ENCODE measurements around the gene HERPUD2. TPM values are rescaled to one million over a fixed set of nuclear protein-coding genes. Genes with fewer than 3 reads are reported as not detected.

HERPUD2 gene
- total and polyA plus RNA-seq, 2 of the 4 experiments (the other 2 are of a cell fraction) = 22.2 to 27.2 TPM

- Histone ChIP-seq H3K9ac (ENCODE audit: low read depth, low read length) (no peak overlapping the region), H3K4me2 (ENCODE audit: low read depth, low read length) (no peak overlapping the region), H2BK120ac (ENCODE audit: low read depth, low read length) (no peak overlapping the region), H3K23ac (ENCODE audit: low read depth, low read length) (no peak overlapping the region), H3K79me1 (ENCODE audit: low read depth in 1 of 2, low read length in 2 of 2) (no peaks in the 10 kb centered on the region), H4K20me1 (ENCODE audit: insufficient read depth, low read length) (no peaks in the 10 kb centered on the region), H2AK5ac (ENCODE audit: low read depth, low read length) (no peak overlapping the region), H3K4me1 (ENCODE audit: control insufficient read depth, insufficient read depth, low read length) (peaks cover 2% of the 10 kb centered on the region; the same call in 1 of the 2 replicates), H2BK20ac (ENCODE audit: low read depth, low read length) (no peak overlapping the region), H4K91ac (ENCODE audit: insufficient read depth, low read depth, low read length) (no peak overlapping the region), H4K8ac (ENCODE audit: low read depth in 2 of 2, low read length in 2 of 2) (no peak overlapping the region), H2BK15ac (ENCODE audit: low read depth, low read length) (no peak overlapping the region), H3K56ac (ENCODE audit: extremely low read depth, insufficient read depth, low read length) (no peak overlapping the region), H3K27me3 (ENCODE audit: control insufficient read depth, insufficient read depth, low read length) (peaks cover 5% of the 10 kb centered on the region), H2AFZ (replicated peaks; ENCODE audit: low read length, poor library complexity) (no peak overlapping the region), H2BK5ac (ENCODE audit: low read depth, low read length, poor library complexity, severe bottlenecking) (no peak overlapping the region), H3K14ac (replicated peaks; ENCODE audit: low read depth, low read length) (no peak overlapping the region), H2AK9ac (replicated peaks; ENCODE audit: low read depth, low read length, poor library complexity) (no peak overlapping the region), H3K18ac (ENCODE audit: low read depth, low read length) (no peak overlapping the region), H3K4ac (ENCODE audit: low read depth, low read length) (no peak overlapping the region), H4K5ac (ENCODE audit: low read depth, low read length) (no peak overlapping the region), H3K4me3 (ENCODE audit: insufficient read depth, low read depth, low read length) (no peak overlapping the region), H3K27ac (ENCODE audit: insufficient read depth, low read length) (no peak overlapping the region), H3K36me3 (ENCODE audit: control insufficient read depth, insufficient read depth, low read length) (no peaks in the 10 kb centered on the region), H3K9me3 (ENCODE audit: control insufficient read depth, insufficient read depth, low read length) (no peaks in the 10 kb centered on the region), H3K9me1 (ENCODE audit: insufficient read depth, low read length) (no peaks in the 10 kb centered on the region)
- no peak for TF ChIP-seq FOS (IDR thresholded peaks at IDR 0.05; ENCODE audit: low read depth, low read length)
- no peak for ATAC-seq (ENCODE audit: low read depth)
- no TSS peak for BruUV-seq (replicated peaks)
- in situ Hi-C loops (cut with MboI; ENCODE audit: low sequenced_read_pairs) (no loop called here), intact Hi-C loops (cut with micrococcal nuclease) (no loop called here), dilution Hi-C loops (cut with HindIII; ENCODE audit: low sequenced_read_pairs, unreplicated experiment) (no loop called here)
- ChIA-PET POLR2A (ENCODE audit: unreplicated experiment) (no interaction called here), CTCF (no interaction called here)
- no CpG with 5 or more reads among the region's 3 CpGs for WGBS, 2 experiments (ENCODE audit: extremely low coverage in 2 of 2, insufficient read length in 1 of 2)
- no peak for DNase-seq
These were observed 36.4 kb upstream of the HERPUD2 start for GRCh38 chr7:35731349-35731748.
